Stimulated activated CD4-positive, alpha-beta T cell treated with anti-CD3 and anti-CD28 coated beads, Interleukin-4, amount 100 ng/mL, for 4 hours (primary cell): ENCODE data around the gene CMIP.
"Not testable (repeated sequence)": the region's sequence is repeated elsewhere in the genome, so short reads cannot be mapped to it uniquely, and the experiment has no call there.

Experiments used
- DNase-seq, 2 experiments: peaks; one replicate each; pipeline ENCODE4 v3.0.0-alpha.2; 2020

The CMIP gene

GRCh38 chr16:81734632-81735434, 290.2 kb downstream of the CMIP start:
- no peak for DNase-seq

GRCh38 chr16:81737885-81738536, 293.4 kb downstream of the CMIP start:
- peak; percentile 79 to 82 for DNase-seq

- DNase-seq = no peak
Measured at GRCh38 chr16:81738783-81739496, 294.3 kb downstream of the CMIP start.

GRCh38 chr16:81739503-81739902, 294.9 kb downstream of the CMIP start:
- no peak for DNase-seq

GRCh38 chr16:81740169-81740568, 295.6 kb downstream of the CMIP start:
- no peak for DNase-seq

GRCh38 chr16:81741430-81741770, 296.8 kb downstream of the CMIP start:
- not testable (repeated sequence) for DNase-seq

- no peak for DNase-seq
Measured at GRCh38 chr16:81744385-81744784, 299.8 kb downstream of the CMIP start.

- DNase-seq = no peak
Measured at GRCh38 chr16:81744911-81745310, 300.3 kb downstream of the CMIP start.

- peak; percentile 69 to 73 for DNase-seq
Measured at GRCh38 chr16:81745704-81746558, 301.3 kb downstream of the CMIP start.

GRCh38 chr16:81746566-81746965, 302.0 kb downstream of the CMIP start:
- DNase-seq = no peak

- no peak for DNase-seq
Measured at GRCh38 chr16:81748476-81749198, 304.0 kb downstream of the CMIP start.

- no peak for DNase-seq
Measured at GRCh38 chr16:81752225-81752875, 307.7 kb downstream of the CMIP start.

GRCh38 chr16:81752876-81753227, 308.2 kb downstream of the CMIP start:
- no peak for DNase-seq

- DNase-seq = no peak
Measured at GRCh38 chr16:81754858-81755257, 310.2 kb downstream of the CMIP start.

- no peak for DNase-seq
Measured at GRCh38 chr16:81755915-81756614, 311.5 kb downstream of the CMIP start.

- no peak for DNase-seq
Measured at GRCh38 chr16:81756615-81757356, 312.2 kb downstream of the CMIP start.

GRCh38 chr16:81758376-81758775, 313.8 kb downstream of the CMIP start:
- no peak for DNase-seq
